ENCODE data around the gene ATP9A.
"Not testable (repeated sequence)": the region's sequence is repeated elsewhere in the genome, so short reads cannot be mapped to it uniquely, and the experiment has no call there.

GRCh38 chr20:51656089-51656488, 112.1 kb downstream of the ATP9A start:
- TF ChIP-seq CTCF (IDR thresholded peaks at IDR 0.05; ENCODE audit: poor library complexity, severe bottlenecking); SMC3 (conservative IDR thresholded peaks at IDR 0.05; ENCODE audit: poor library complexity); EZH2 (IDR thresholded peaks at IDR 0.05; ENCODE audit: borderline replicate concordance, insufficient read depth, low read length, poor library complexity, severe bottlenecking); TAF1 (IDR thresholded peaks at IDR 0.05; ENCODE audit: low read depth); MXI1 (conservative IDR thresholded peaks at IDR 0.05; ENCODE audit: poor library complexity, severe bottlenecking); POLR2AphosphoS5 (IDR thresholded peaks at IDR 0.05); EP300 (conservative IDR thresholded peaks at IDR 0.05; ENCODE audit: poor library complexity, severe bottlenecking); REST (IDR thresholded peaks at IDR 0.05; ENCODE audit: borderline replicate concordance): not testable (repeated sequence)

Data from neural cell (in vitro differentiated cells).